ENCODE data around the gene TPM3.

DNA sequence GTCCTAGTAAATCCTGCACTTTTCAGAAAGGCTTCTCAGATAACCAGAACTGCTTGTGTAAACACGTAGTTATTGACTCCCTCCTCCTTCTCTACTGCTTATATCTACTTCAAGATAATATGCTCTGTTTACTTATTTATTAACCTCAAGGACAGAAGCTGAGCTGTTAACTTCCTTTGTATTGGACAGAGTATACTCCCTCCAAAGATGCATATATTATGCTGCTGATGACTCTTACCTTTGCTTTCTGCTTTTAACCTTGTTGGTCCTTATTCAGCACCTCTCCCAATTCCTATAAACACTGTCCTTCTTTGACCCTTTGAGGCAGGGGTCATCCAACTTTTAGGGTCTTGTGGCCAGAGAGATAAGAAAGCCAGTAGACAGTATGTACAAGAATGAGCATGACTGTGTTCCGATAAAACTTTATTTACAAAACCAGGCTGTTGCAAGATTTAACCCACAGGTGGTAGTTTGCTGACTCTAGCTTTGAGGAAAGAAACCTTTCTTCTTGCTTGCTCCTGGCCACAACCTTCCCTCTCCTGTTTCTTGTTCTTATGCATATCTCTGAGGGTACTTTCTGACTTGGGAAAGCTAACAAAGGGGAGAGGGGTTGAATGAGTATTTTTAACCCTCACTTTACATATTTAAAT lies 4.9 kb downstream of the TPM3 start:
- TF ChIP-seq POLR2A (IDR thresholded peaks at IDR 0.05; ENCODE audit: low read length) (no peak), GATA1 (IDR thresholded peaks at IDR 0.05; ENCODE audit: low read depth, low read length) (no peak)
